ENCODE measurements around the gene FIP1L1.
"Not testable (repeated sequence)": the region's sequence is repeated elsewhere in the genome, so short reads cannot be mapped to it uniquely, and the experiment has no call there.

FIP1L1 gene

GRCh38 chr4:53378171-53378482, 686 bp downstream of the FIP1L1 start:
- peak in 1 of 2 experiments; percentile 83 for DNase-seq

GRCh38 chr4:53380221-53380620, 2.8 kb downstream of the FIP1L1 start:
- DNase-seq, result no peak

GRCh38 chr4:53409479-53409878, 32.0 kb downstream of the FIP1L1 start:
- DNase-seq, result not testable (repeated sequence)

- no peak for DNase-seq
These were observed 41.8 kb downstream of the FIP1L1 start for GRCh38 chr4:53419208-53419607.

GRCh38 chr4:53421791-53422190, 44.4 kb downstream of the FIP1L1 start:
- DNase-seq, result no peak

GRCh38 chr4:53422367-53422766, 44.9 kb downstream of the FIP1L1 start:
- DNase-seq, result no peak

- DNase-seq, result no peak
These were observed 46.8 kb downstream of the FIP1L1 start for GRCh38 chr4:53424280-53424679.

GRCh38 chr4:53427366-53427765, 49.9 kb downstream of the FIP1L1 start:
- DNase-seq, result no peak

GRCh38 chr4:53431052-53431451, 53.6 kb downstream of the FIP1L1 start:
- no peak for DNase-seq

- no peak for DNase-seq
These were observed 55.3 kb downstream of the FIP1L1 start for GRCh38 chr4:53432528-53433424.

- no peak for DNase-seq
These were observed 58.8 kb downstream of the FIP1L1 start for GRCh38 chr4:53436251-53436650.

GRCh38 chr4:53441564-53441963, 64.1 kb downstream of the FIP1L1 start:
- DNase-seq, result no peak

- no peak for DNase-seq
These were observed 67.5 kb downstream of the FIP1L1 start for GRCh38 chr4:53444954-53445353.

- no peak for DNase-seq
These were observed 73.3 kb downstream of the FIP1L1 start for GRCh38 chr4:53450773-53451172.

- no peak for DNase-seq
These were observed 75.9 kb downstream of the FIP1L1 start for GRCh38 chr4:53453385-53453784.

GRCh38 chr4:53455766-53456165, 78.3 kb downstream of the FIP1L1 start:
- DNase-seq, result no peak

GRCh38 chr4:53456178-53456577, 78.7 kb downstream of the FIP1L1 start:
- DNase-seq, result no peak

GRCh38 chr4:53459548-53459947, 82.1 kb downstream of the FIP1L1 start:
- DNase-seq, result no peak

GRCh38 chr4:53461244-53461643, 83.8 kb downstream of the FIP1L1 start:
- DNase-seq, result no peak

- DNase-seq, result no peak
These were observed 85.9 kb downstream of the FIP1L1 start for GRCh38 chr4:53463340-53463739.

- no peak for DNase-seq
These were observed 87.8 kb downstream of the FIP1L1 start for GRCh38 chr4:53465281-53465680.

- DNase-seq, result no peak
These were observed 88.5 kb downstream of the FIP1L1 start for GRCh38 chr4:53465891-53466290.

GRCh38 chr4:53466576-53466975, 89.1 kb downstream of the FIP1L1 start:
- DNase-seq, result not testable (repeated sequence)

GRCh38 chr4:53476232-53477037, 99.0 kb downstream of the FIP1L1 start:
- DNase-seq, result no peak

Measured in Kasumi-1 (cell line).